GM23338 (cell line): ENCODE measurements around the gene SETDB1. TPM values are rescaled to one million over a fixed set of nuclear protein-coding genes. Genes with fewer than 3 reads are reported as not detected.
"Not testable (repeated sequence)": the region's sequence is repeated elsewhere in the genome, so short reads cannot be mapped to it uniquely, and the experiment has no call there.

Experiments
- ATAC-seq: fragments of 200-7000 bp; cut with Tn5 transposase; 3 replicates; pipeline ENCODE4 v1.9.1; 2020
- DNase-seq: peaks from one replicate; pipeline ENCODE4 v3.0.0-alpha.2; 2015; ENCODE audit warnings: low spot score
- H2AFZ ChIP-seq: fragments of 200-600 bp; sonication (generic); 2 replicates; pipeline ENCODE4 v1.8.0; 2016; ENCODE audit warnings: antibody characterized with exemption, mild to moderate bottlenecking, moderate library complexity
- H3F3A ChIP-seq: fragments of 200-600 bp; sonication (generic); replicated peaks from 2 replicates; pipeline ENCODE4 v1.8.0; 2017; ENCODE audit warnings: antibody characterized with exemption, mixed run types, low read depth
- H3K27ac ChIP-seq: fragments of 200-600 bp; sonication (generic); 2 replicates; pipeline ENCODE4 v1.6.1; 2016; ENCODE audit warnings: low read depth
- H3K27me3 ChIP-seq: fragments of 200-600 bp; sonication (generic); 2 replicates; pipeline ENCODE4 v1.8.0; 2016; ENCODE audit warnings: mild to moderate bottlenecking, mixed run types, moderate library complexity; ENCODE audit not compliant: insufficient read depth
- H3K36me3 ChIP-seq: fragments of 200-600 bp; sonication (generic); 2 replicates; pipeline ENCODE4 v1.8.0; 2016; ENCODE audit warnings: mild to moderate bottlenecking; ENCODE audit not compliant: insufficient read depth
- H3K4me1 ChIP-seq: fragments of 200-600 bp; sonication (generic); 2 replicates; pipeline ENCODE4 v1.8.0; 2016; ENCODE audit warnings: mild to moderate bottlenecking, moderate library complexity; ENCODE audit not compliant: insufficient read depth
- H3K4me2 ChIP-seq: fragments of 200-600 bp; sonication (generic); 2 replicates; pipeline ENCODE4 v1.7.1; 2017; ENCODE audit warnings: mixed run types
- H3K4me3 ChIP-seq: fragments of 200-600 bp; sonication (generic); 2 replicates; pipeline ENCODE4 v1.6.1; 2016; ENCODE audit warnings: mixed run types
- H3K79me2 ChIP-seq: fragments of 200-600 bp; sonication (generic); replicated peaks from 2 replicates; pipeline ENCODE4 v1.8.0; 2017; ENCODE audit warnings: mild to moderate bottlenecking; ENCODE audit not compliant: insufficient read depth
- H3K9me2 ChIP-seq: fragments of 200-600 bp; sonication (generic); 2 replicates; pipeline ENCODE4 v1.8.0; 2017; ENCODE audit not compliant: insufficient read depth
- H4K20me1 ChIP-seq: fragments of 200-600 bp; sonication (generic); replicated peaks from 2 replicates; pipeline ENCODE4 v1.8.0; 2017; ENCODE audit warnings: mild to moderate bottlenecking; ENCODE audit not compliant: insufficient read depth
- H3K27ac Mint-ChIP-seq: 2 replicates; pipeline ENCODE4 v1.8.0; 2020; ENCODE audit warnings: inconsistent platforms, mild to moderate bottlenecking, moderate library complexity, mixed read lengths
- H3K27me3 Mint-ChIP-seq: 3 replicates; pipeline ENCODE4 v1.8.0; 2022; ENCODE audit warnings: low read depth, mild to moderate bottlenecking, moderate library complexity, mixed read lengths, inconsistent platforms; ENCODE audit not compliant: insufficient read depth, poor library complexity
- H3K36me3 Mint-ChIP-seq: 3 replicates; pipeline ENCODE4 v1.8.0; 2021; ENCODE audit warnings: low read depth, mild to moderate bottlenecking, inconsistent platforms, moderate library complexity, mixed read lengths
- H3K4me1 Mint-ChIP-seq: 3 replicates; pipeline ENCODE4 v1.8.0; 2020; ENCODE audit warnings: mild to moderate bottlenecking, inconsistent platforms, mixed read lengths
- H3K4me3 Mint-ChIP-seq: 3 replicates; pipeline ENCODE4 v1.8.0; 2021; ENCODE audit warnings: moderate library complexity, mild to moderate bottlenecking, inconsistent platforms, mixed read lengths
- H3K9me3 Mint-ChIP-seq: 3 replicates; pipeline ENCODE4 v1.8.0; 2020; ENCODE audit warnings: moderate library complexity, mild to moderate bottlenecking, inconsistent platforms, mixed read lengths
- CREB1 ChIP-seq: fragments of 250-450 bp; sonication (Bioruptor Pico); IDR thresholded peaks from 2 replicates; pipeline ENCODE4 v1.5.0; 2020; ENCODE audit warnings: low read depth, mild to moderate bottlenecking, moderate library complexity
- CTCF ChIP-seq, 2 experiments: fragments of 200-600 bp in 1 of 2; sonication (generic) in 1 of 2; conservative IDR thresholded peaks; 2 replicates each; pipeline versions ENCODE4 v1.5.1 to v1.6.1; 2016 to 2017; ENCODE audit warnings: antibody characterized with exemption in 2 of 2, low read depth in 2 of 2, mild to moderate bottlenecking in 2 of 2, moderate library complexity in 1 of 2
- ETS1 ChIP-seq: IDR thresholded peaks from 2 replicates; pipeline ENCODE4 v1.6.1; 2016; ENCODE audit warnings: antibody characterized with exemption
- EZH2 ChIP-seq: fragments of 200-600 bp; sonication (generic); IDR thresholded peaks from one replicate; pipeline ENCODE4 v1.8.0; 2017; ENCODE audit warnings: antibody characterized with exemption, mild to moderate bottlenecking, low read depth; ENCODE audit not compliant: unreplicated experiment
- EZH2phosphoT487 ChIP-seq: fragments of 200-600 bp; sonication (generic); IDR thresholded peaks from one replicate; pipeline ENCODE4 v1.8.1; 2018; ENCODE audit warnings: antibody characterized with exemption; ENCODE audit not compliant: unreplicated experiment
- JUNB ChIP-seq: IDR thresholded peaks from one replicate; pipeline ENCODE4 v1.6.1; 2016; ENCODE audit warnings: antibody characterized with exemption; ENCODE audit not compliant: unreplicated experiment
- NANOG ChIP-seq: IDR thresholded peaks from 2 replicates; pipeline ENCODE4 v1.6.1; 2016; ENCODE audit warnings: antibody characterized with exemption, borderline replicate concordance
- POLR2AphosphoS5 ChIP-seq: IDR thresholded peaks from 2 replicates; pipeline ENCODE4 v1.6.1; 2016; ENCODE audit warnings: antibody characterized with exemption, low read depth
- REST ChIP-seq: IDR thresholded peaks from one replicate; pipeline ENCODE4 v1.6.1; 2018; ENCODE audit warnings: antibody characterized with exemption; ENCODE audit not compliant: unreplicated experiment
- STAT1 ChIP-seq: IDR thresholded peaks from one replicate; pipeline ENCODE4 v1.6.1; 2016; ENCODE audit warnings: antibody characterized with exemption; ENCODE audit not compliant: unreplicated experiment
- ZNF114 ChIP-seq: fragments of 250-450 bp; sonication (Bioruptor Pico); IDR thresholded peaks from 2 replicates; pipeline ENCODE4 v1.5.0; 2020; ENCODE audit warnings: mild to moderate bottlenecking, moderate library complexity
- long read RNA-seq: library from polyadenylated mRNA; unstranded; transcript quantifications from one replicate; pipeline ENCODE4 v2.0.0, GENCODE V29; 2020; ENCODE audit not compliant: unreplicated experiment
- polyA plus RNA-seq: library from polyadenylated mRNA; unstranded; fragments of >200 nt; fragmentation: Nextera tagmentation; extraction: Ambion mirVana; gene quantifications from 2 replicates; pipeline ENCODE4 v1.2.1, GENCODE V29; 2016
- total RNA-seq: library from RNA; depleted of rRNA; stranded (reverse); fragments of >200 nt; shearing (Covaris generic); gene quantifications from 2 replicates; pipeline ENCODE4 v1.2.3, GENCODE V29; 2014; rRNA removed

Gene SETDB1
- 33.0 and 47.4 TPM in 2 replicates for total RNA-seq
- 15.1 and 16.9 TPM in 2 replicates for polyA plus RNA-seq
- long read RNA-seq, partial matches to known transcripts = 5 of 6 reads
- long read RNA-seq, other reads (novel, unspliced or antisense) = 0 of 6 reads

GRCh38 chr1:150926097-150926741 is at the start of gene SETDB1:
Gene SETDB1, plus strand, starts transcription at chr1:150926363. Its CDS starts 1,352 bp downstream, at chr1:150927715.
- H3K4me3 Mint-ChIP-seq = peak within 1 kb of the TSS; percentile 95
- Histone ChIP-seq H3K36me3 (peaks cover 39% of the 10 kb centered on the region), H3K4me2 (peak within 1 kb of the TSS; percentile 96), H3K79me2 (peaks cover 22% of the 10 kb centered on the region), H4K20me1 (no peaks in the 10 kb centered on the region), H3F3A (peaks cover 7% of the 10 kb centered on the region; the same call in 1 of the 2 replicates), H3K4me1 (peaks cover 10% of the 10 kb centered on the region; the same call in 1 of the 2 replicates), H2AFZ (peak within 1 kb of the TSS; percentile 54), H3K27ac (peak within 1 kb of the TSS; percentile 99), H3K27me3 (no peaks in the 10 kb centered on the region), H3K4me3 (peak within 1 kb of the TSS; percentile 76), H3K9me2 (no peaks in the 10 kb centered on the region)
- peaks cover 5% of the 10 kb centered on the region for H3K27me3 Mint-ChIP-seq
- H3K27ac Mint-ChIP-seq = peak within 1 kb of the TSS; percentile 99
- DNase-seq = peak; percentile 100
- H3K9me3 Mint-ChIP-seq = no peaks in the 10 kb centered on the region
- H3K4me1 Mint-ChIP-seq = peaks cover 10% of the 10 kb centered on the region
- H3K36me3 Mint-ChIP-seq = peaks cover 47% of the 10 kb centered on the region
- ATAC-seq = peak; percentile 94
- TF ChIP-seq STAT1 = no peak
- TF ChIP-seq EZH2phosphoT487 = no peak
- no peak for TF ChIP-seq EZH2
- TF ChIP-seq ETS1 = peak; percentile 81; the same call in 1 of the 2 replicates
- no peak for TF ChIP-seq JUNB
- peak in 1 of 2 experiments; percentile 21; a peak in 1 of 4 replicates for TF ChIP-seq CTCF (conservative IDR thresholded peaks at IDR 0.05; ENCODE audit: low read depth in 2 of 2)
- peak; percentile 58 for TF ChIP-seq CREB1 (CRISPR knock-in tag)
- no peak for TF ChIP-seq ZNF114 (CRISPR knock-in tag)
- TF ChIP-seq NANOG = peak; percentile 4; the same call in 1 of the 2 replicates
- TF ChIP-seq POLR2AphosphoS5 = peak; percentile 78
- TF ChIP-seq REST = no peak

GRCh38 chr1:150878931-150879330 is 47.2 kb upstream of the SETDB1 start:
- H3K4me3 Mint-ChIP-seq, H4K20me1 ChIP-seq, H3K9me2 ChIP-seq, H3K9me3 Mint-ChIP-seq, H3F3A ChIP-seq, ATAC-seq, H3K4me2 ChIP-seq, H3K27ac ChIP-seq, DNase-seq, H2AFZ ChIP-seq, H3K36me3 ChIP-seq, H3K27me3 ChIP-seq, H3K27ac Mint-ChIP-seq, H3K4me1 ChIP-seq, H3K27me3 Mint-ChIP-seq, H3K36me3 Mint-ChIP-seq, H3K4me3 ChIP-seq: not testable (repeated sequence)
- H3K4me1 Mint-ChIP-seq = peaks cover 15% of the 10 kb centered on the region; the same call in 2 of the 3 replicates
- H3K79me2 ChIP-seq = peaks cover 20% of the 10 kb centered on the region
